Endothelial cell of umbilical vein (primary cell): ENCODE measurements around the gene MYRFL. TPM values are rescaled to one million over a fixed set of nuclear protein-coding genes. Genes with fewer than 3 reads are reported as not detected.

Source experiments
- BruUV-seq: library from RNA; stranded (reverse); fragments of 400-500 nt; replicated peaks from 2 replicates; lab custom pipeline; 2021; lab: Mats Ljungman, UMichigan
- CTCF ChIA-PET: fragments of 300-600, 350-600 bp; sonication (Branson Sonifier 250); formaldehyde crosslinking; loops from one replicate; lab custom pipeline; 2021; ENCODE audit warnings: antibody characterized with exemption, inconsistent platforms; lab: Charles Lee
- POLR2A ChIA-PET: fragments of 300-600, 350-600 bp; sonication (Branson Sonifier 250); formaldehyde crosslinking; loops from one replicate; lab custom pipeline; 2021; ENCODE audit warnings: antibody characterized with exemption, inconsistent platforms; lab: Charles Lee
- DNase-seq: peaks from one replicate; pipeline ENCODE4 v3.0.0-alpha.2; 2011; ENCODE audit warnings: low read depth, low spot score
- FAIRE-seq: peaks from 2 replicates; lab custom pipeline; 2011; peaks lifted over from hg19 to GRCh38; lab: Jason Lieb, UNC
- H2AFZ ChIP-seq: 2 replicates; pipeline ENCODE4 v1.6.0; 2012; ENCODE audit warnings: low read depth, low read length, control low read depth, inconsistent platforms
- H3K27ac ChIP-seq: 2 replicates; pipeline ENCODE4 v1.5.1; 2011; ENCODE audit warnings: low read depth, mild to moderate bottlenecking, control low read depth, low read length, moderate library complexity; ENCODE audit not compliant: insufficient read depth
- H3K27me3 ChIP-seq, 2 experiments: 2 replicates each; pipeline versions ENCODE4 v1.6.0 to v1.6.1; 2011; ENCODE audit warnings: low read length in 2 of 2, mixed read lengths in 1 of 2; ENCODE audit not compliant: control insufficient read depth in 2 of 2, insufficient read depth in 2 of 2
- H3K36me3 ChIP-seq, 2 experiments: 2 replicates in 1 of 2; 3 replicates in 1 of 2; pipeline ENCODE4 v1.5.1; 2011; ENCODE audit warnings: low read length in 2 of 2, mild to moderate bottlenecking in 1 of 2, moderate library complexity in 1 of 2; ENCODE audit not compliant: control insufficient read depth in 2 of 2, insufficient read depth in 2 of 2; ENCODE audit errors: extremely low read depth in 1 of 2
- H3K4me1 ChIP-seq: 3 replicates; pipeline ENCODE4 v1.5.1; 2011; ENCODE audit warnings: mild to moderate bottlenecking, low read length; ENCODE audit not compliant: control insufficient read depth, insufficient read depth; ENCODE audit errors: extremely low read depth
- H3K4me2 ChIP-seq: 2 replicates; pipeline ENCODE4 v1.6.1; 2011; ENCODE audit warnings: low read length, control low read depth, mixed read lengths; ENCODE audit not compliant: insufficient read depth
- H3K4me3 ChIP-seq, 3 experiments: fragments of 200-600 bp in 1 of 3; sonication (generic), shearing (Covaris generic) in 1 of 3; replicated peaks in 1 of 3; 2 replicates each; pipeline ENCODE4 v1.5.1; 2011 to 2016; ENCODE audit warnings: control low read depth in 3 of 3, low read length in 3 of 3, mild to moderate bottlenecking in 2 of 3, inconsistent platforms in 1 of 3, low read depth in 1 of 3, moderate library complexity in 1 of 3; ENCODE audit not compliant: insufficient read depth in 1 of 3
- H3K79me2 ChIP-seq: 2 replicates; pipeline ENCODE4 v1.6.0; 2012; ENCODE audit warnings: low read length, inconsistent platforms; ENCODE audit not compliant: control insufficient read depth, insufficient read depth
- H3K9ac ChIP-seq: replicated peaks from 2 replicates; pipeline ENCODE3; 2011; ENCODE audit warnings: low read length, control low read depth; ENCODE audit not compliant: insufficient read depth; ENCODE audit errors: extremely low read depth
- H3K9me1 ChIP-seq: replicated peaks from 3 replicates; pipeline ENCODE4 v1.6.0; 2011; ENCODE audit warnings: mild to moderate bottlenecking, low read length; ENCODE audit not compliant: control insufficient read depth, insufficient read depth; ENCODE audit errors: extremely low read depth
- H3K9me3 ChIP-seq: replicated peaks from 2 replicates; pipeline ENCODE4 v1.5.1; 2012; ENCODE audit warnings: low read length, inconsistent platforms; ENCODE audit not compliant: control insufficient read depth, insufficient read depth
- H4K20me1 ChIP-seq: replicated peaks from 2 replicates; pipeline ENCODE3; 2011; ENCODE audit warnings: mild to moderate bottlenecking, low read length; ENCODE audit not compliant: control insufficient read depth, insufficient read depth; ENCODE audit errors: extremely low read depth
- CTCF ChIP-seq, 2 donors: IDR thresholded peaks; 1 replicate in 1 of 2; 2 replicates in 1 of 2; pipeline ENCODE4 v1.5.1; 2011; ENCODE audit warnings: low read length in 2 of 2, mild to moderate bottlenecking in 2 of 2, moderate library complexity in 2 of 2, control low read depth in 1 of 2, inconsistent platforms in 1 of 2, low read depth in 1 of 2; ENCODE audit not compliant: insufficient read depth in 1 of 2; ENCODE audit errors: extremely low read depth in 1 of 2
- EZH2 ChIP-seq: IDR thresholded peaks from 2 replicates; pipeline ENCODE4 v1.6.1; 2012; ENCODE audit warnings: borderline replicate concordance, low read depth, mild to moderate bottlenecking, moderate library complexity, low read length, inconsistent platforms; ENCODE audit not compliant: severe bottlenecking
- FOS ChIP-seq: IDR thresholded peaks from 2 replicates; pipeline ENCODE4 v1.6.1; 2011; ENCODE audit warnings: mild to moderate bottlenecking, low read length, moderate library complexity, borderline replicate concordance; ENCODE audit not compliant: insufficient read depth
- GATA2 ChIP-seq: IDR thresholded peaks from 2 replicates; pipeline ENCODE4 v1.7.0; 2011; ENCODE audit warnings: low read depth, mild to moderate bottlenecking, moderate library complexity, mixed read lengths, low read length; ENCODE audit not compliant: insufficient read length, insufficient read depth
- JUN ChIP-seq: IDR thresholded peaks from 2 replicates; pipeline ENCODE4 v1.6.1; 2011; ENCODE audit warnings: borderline replicate concordance, low read depth; ENCODE audit not compliant: insufficient read length, insufficient read depth
- MYC ChIP-seq: IDR thresholded peaks from one replicate; pipeline ENCODE4 v1.6.1; 2011; ENCODE audit warnings: mild to moderate bottlenecking, low read depth, low read length
- POLR2AphosphoS5 ChIP-seq: IDR thresholded peaks from 2 replicates; pipeline ENCODE4 v1.6.1; 2012; ENCODE audit warnings: low read depth, mild to moderate bottlenecking, control low read depth, low read length, moderate library complexity; ENCODE audit not compliant: insufficient read depth
- dilution Hi-C: fragments of 300-500 bp; cut with MboI; formaldehyde crosslinking; loops from one replicate; pipeline ENCODE4 v1.15.0; 2019; ENCODE audit warnings: low sequenced_read_pairs; ENCODE audit not compliant: extremely low pct_ligation_motif_present
- intact Hi-C: fragments of 100-400 bp; cut with micrococcal nuclease; formaldehyde crosslinking; loops from one replicate; pipeline ENCODE4 v1.10.0; 2022
- polyA plus RNA-seq, 4 experiments: library from polyadenylated mRNA; depleted of rRNA in 3 of 4; stranded (reverse) in 3 of 4; unstranded in 1 of 4; fragments of >200 nt; gene quantifications; 2 replicates each; pipeline versions ENCODE4 v1.2.1 to v1.2.3, GENCODE V29; 2011 to 2012; ENCODE audit warnings: missing spikeins in 1 of 4
- total RNA-seq: library from RNA; stranded (reverse); gene quantifications from 2 replicates; pipeline ENCODE4 v1.2.3, GENCODE V29; 2021

MYRFL gene
- total and polyA plus RNA-seq, 2 donors (not counting 3 experiments of a cell fraction or from before 2014, with no cell fraction given) = not detected

- FAIRE-seq (no peak), DNase-seq (no peak)
- ChIA-PET CTCF (interaction anchor here (1.2 to 1.5 kb wide), 2 partner anchors 13 to 48 kb away, joined by 3 to 4 read pairs; no protein-coding TSS in a partner anchor), POLR2A (no interaction called here)
- no peak overlapping the region for H3K9ac ChIP-seq
- H4K20me1 ChIP-seq = no peaks in the 10 kb centered on the region
- H3K4me3 ChIP-seq = no peak overlapping the region
- no peak overlapping the region for H3K27ac ChIP-seq
- H3K79me2 ChIP-seq = no peaks in the 10 kb centered on the region
- TF ChIP-seq CTCF (IDR thresholded peaks at IDR 0.05; ENCODE audit: extremely low read depth in 1 of 2, insufficient read depth in 1 of 2, low read depth in 1 of 2, low read length in 2 of 2) (no peak), GATA2 (no peak), JUN (no peak), EZH2 (no peak), POLR2AphosphoS5 (no peak), MYC (no peak), FOS (no peak)
- no peak overlapping the region for H2AFZ ChIP-seq
- no peaks in the 10 kb centered on the region for H3K9me3 ChIP-seq
- H3K9me1 ChIP-seq = no peaks in the 10 kb centered on the region
- no peaks in the 10 kb centered on the region for H3K4me1 ChIP-seq
- peaks cover 3 to 6% of the 10 kb centered on the region in 2 experiments for H3K27me3 ChIP-seq
- intact Hi-C loops = no loop called here
- H3K36me3 ChIP-seq = no peaks in the 10 kb centered on the region
- no peak overlapping the region for H3K4me2 ChIP-seq
- dilution Hi-C loops = no loop called here
- no TSS peak for BruUV-seq
These were observed 41.7 kb downstream of the MYRFL start for GRCh38 chr12:69866698-69867097.
